MM.1S (cell line): ENCODE results near the gene RALGDS.

Experiments used
- CTCF ChIP-seq: fragments of 300-600 bp; sonication (generic); IDR thresholded peaks from 2 replicates; pipeline ENCODE4 v1.5.1; 2016; ENCODE audit warnings: antibody characterized with exemption, low read length, mixed read lengths
- EZH2phosphoT487 ChIP-seq: fragments of 300-600 bp; sonication (generic); IDR thresholded peaks from 2 replicates; pipeline ENCODE4 v1.6.1; 2018; ENCODE audit warnings: antibody characterized with exemption, low read length

DNA sequence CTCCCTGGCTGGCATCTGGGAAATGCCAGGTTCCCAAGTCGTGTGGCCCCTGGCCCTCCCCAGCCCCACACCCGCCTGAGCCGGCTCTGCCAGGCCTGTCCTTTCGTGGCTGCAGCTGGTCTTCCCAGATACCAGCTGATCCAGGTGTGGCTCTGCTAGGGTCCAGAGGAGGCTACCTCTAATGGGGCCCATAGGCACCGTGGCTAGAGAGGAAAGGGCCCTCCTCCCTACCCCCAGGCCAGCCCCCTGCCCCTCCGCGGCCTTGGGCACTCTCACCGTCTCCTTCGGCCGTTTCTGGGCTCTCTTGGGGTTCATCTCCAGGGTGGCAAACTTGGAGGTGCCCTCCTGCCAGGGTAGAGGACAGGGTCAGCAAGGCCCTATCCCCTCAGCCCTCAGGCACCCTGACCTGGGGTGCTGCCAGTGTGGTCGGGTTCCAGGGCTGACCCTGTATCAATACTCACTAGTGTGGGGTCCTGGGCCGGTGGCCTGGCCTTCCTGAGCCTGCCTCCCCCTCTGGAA lies 17.0 kb downstream of the RALGDS start:
- TF ChIP-seq CTCF = no peak
- TF ChIP-seq EZH2phosphoT487 = no peak
